GM21526 (cell line): ENCODE data around the gene GCLC.
"Not testable (repeated sequence)": the region's sequence is repeated elsewhere in the genome, so short reads cannot be mapped to it uniquely, and the experiment has no call there.

Source experiments
- ATAC-seq: cut with Tn5 transposase; IDR thresholded peaks from one replicate; pipeline ENCODE4 v1.9.1; 2021; ENCODE audit warnings: moderate library complexity; ENCODE audit not compliant: unreplicated experiment, low FRiP score

GCLC gene

GRCh38 chr6:53495506-53496499 lies 49.1 kb downstream of the GCLC start:
- no peak for ATAC-seq

- no peak for ATAC-seq
Measured at GRCh38 chr6:53494076-53494475, 50.8 kb downstream of the GCLC start.

- ATAC-seq, result no peak
Measured at GRCh38 chr6:53493635-53494025, 51.3 kb downstream of the GCLC start.

GRCh38 chr6:53492860-53493634 lies 51.9 kb downstream of the GCLC start:
- no peak for ATAC-seq

- ATAC-seq, result no peak
Measured at GRCh38 chr6:53487080-53487479, 57.8 kb downstream of the GCLC start.

GRCh38 chr6:53486679-53487078 lies 58.2 kb downstream of the GCLC start:
- ATAC-seq, result no peak

- ATAC-seq, result no peak
Measured at GRCh38 chr6:53484476-53485280, 60.2 kb downstream of the GCLC start.

- no peak for ATAC-seq
Measured at GRCh38 chr6:53483423-53484353, 61.2 kb downstream of the GCLC start.

GRCh38 chr6:53481323-53481722 lies 63.6 kb downstream of the GCLC start:
- no peak for ATAC-seq

- ATAC-seq, result not testable (repeated sequence)
Measured at GRCh38 chr6:53480774-53481173, 64.1 kb downstream of the GCLC start.

- ATAC-seq, result no peak
Measured at GRCh38 chr6:53479871-53480270, 65.0 kb downstream of the GCLC start.

GRCh38 chr6:53476964-53477363 lies 67.9 kb downstream of the GCLC start:
- no peak for ATAC-seq

- no peak for ATAC-seq
Measured at GRCh38 chr6:53474010-53474409, 70.9 kb downstream of the GCLC start.

GRCh38 chr6:53469163-53469562 lies 75.7 kb downstream of the GCLC start:
- ATAC-seq, result no peak

- no peak for ATAC-seq
Measured at GRCh38 chr6:53466257-53466656, 78.6 kb downstream of the GCLC start.

GRCh38 chr6:53465732-53466131 lies 79.2 kb downstream of the GCLC start:
- no peak for ATAC-seq

- ATAC-seq, result no peak
Measured at GRCh38 chr6:53464927-53465460, 79.9 kb downstream of the GCLC start.

- ATAC-seq, result no peak
Measured at GRCh38 chr6:53464483-53464882, 80.4 kb downstream of the GCLC start.

- no peak for ATAC-seq
Measured at GRCh38 chr6:53461696-53462095, 83.2 kb downstream of the GCLC start.
